IPS-18c (cell line): ENCODE measurements around the gene SLC41A1.
A peak's percentile ranks its signal among the peaks of the same experiment; 100 is the strongest.

Experiments used
- H3K4me3 ChIP-seq: 2 replicates; pipeline ENCODE4 v1.7.0; 2013; ENCODE audit warnings: low read depth, mild to moderate bottlenecking, low read length, moderate library complexity; ENCODE audit not compliant: insufficient read depth
- H3K9me3 ChIP-seq: one replicate; pipeline ENCODE4 v1.6.1; 2013; ENCODE audit warnings: mild to moderate bottlenecking, low read length, moderate library complexity; ENCODE audit not compliant: control insufficient read depth, insufficient read depth

SLC41A1 gene

GRCh38 chr1:205800427-205800826 lies 12.6 kb downstream of the SLC41A1 start:
- no peaks in the 10 kb centered on the region for H3K9me3 ChIP-seq

GRCh38 chr1:205798577-205798976 lies 14.4 kb downstream of the SLC41A1 start:
- no peak overlapping the region for H3K4me3 ChIP-seq
- no peaks in the 10 kb centered on the region for H3K9me3 ChIP-seq

More at GRCh38 chr1:205800427-205800826, 12.6 kb downstream of the SLC41A1 start:
- H3K4me3 ChIP-seq, result no peak overlapping the region

- Histone ChIP-seq H3K9me3 (no peaks in the 10 kb centered on the region), H3K4me3 (no peak overlapping the region)
Observed at GRCh38 chr1:205797168-205797567, 15.8 kb downstream of the SLC41A1 start.

- Histone ChIP-seq H3K9me3 (no peaks in the 10 kb centered on the region), H3K4me3 (no peak overlapping the region)
Observed at GRCh38 chr1:205794011-205794730, 18.8 kb downstream of the SLC41A1 start.

GRCh38 chr1:205792961-205793673 lies 19.9 kb downstream of the SLC41A1 start:
- no peak overlapping the region for H3K4me3 ChIP-seq
- no peaks in the 10 kb centered on the region for H3K9me3 ChIP-seq

- Histone ChIP-seq H3K4me3 (no peak overlapping the region), H3K9me3 (no peaks in the 10 kb centered on the region)
Observed at GRCh38 chr1:205792481-205792881, 20.5 kb downstream of the SLC41A1 start.

- Histone ChIP-seq H3K9me3 (no peaks in the 10 kb centered on the region), H3K4me3 (no peak overlapping the region)
Observed at GRCh38 chr1:205791568-205792180, 21.3 kb downstream of the SLC41A1 start.

GRCh38 chr1:205787287-205787916 lies 25.6 kb downstream of the SLC41A1 start:
- no peaks in the 10 kb centered on the region for H3K9me3 ChIP-seq
- H3K4me3 ChIP-seq, result no peak overlapping the region

GRCh38 chr1:205786601-205787000 lies 26.4 kb downstream of the SLC41A1 start:
- Histone ChIP-seq H3K9me3 (no peaks in the 10 kb centered on the region), H3K4me3 (no peak overlapping the region)

- Histone ChIP-seq H3K9me3 (no peaks in the 10 kb centered on the region), H3K4me3 (no peak overlapping the region)
Observed at GRCh38 chr1:205785446-205785845, 27.6 kb downstream of the SLC41A1 start.

- no peaks in the 10 kb centered on the region for H3K9me3 ChIP-seq
- no peak overlapping the region for H3K4me3 ChIP-seq
Observed at GRCh38 chr1:205783904-205784303, 29.1 kb downstream of the SLC41A1 start.

- H3K4me3 ChIP-seq, result no peak overlapping the region
- no peaks in the 10 kb centered on the region for H3K9me3 ChIP-seq
Observed at GRCh38 chr1:205783433-205783795, 29.6 kb downstream of the SLC41A1 start.

GRCh38 chr1:205782627-205783432 lies 30.2 kb downstream of the SLC41A1 start:
- H3K4me3 ChIP-seq, result no peak overlapping the region
- H3K9me3 ChIP-seq, result no peaks in the 10 kb centered on the region

GRCh38 chr1:205780335-205780734 lies 32.7 kb downstream of the SLC41A1 start:
- Histone ChIP-seq H3K9me3 (no peaks in the 10 kb centered on the region), H3K4me3 (no peak overlapping the region)

GRCh38 chr1:205777994-205778393 lies 35.0 kb downstream of the SLC41A1 start:
- no peaks in the 10 kb centered on the region for H3K9me3 ChIP-seq
- H3K4me3 ChIP-seq, result no peak overlapping the region

GRCh38 chr1:205775717-205776056 lies 37.3 kb downstream of the SLC41A1 start:
- Histone ChIP-seq H3K9me3 (no peaks in the 10 kb centered on the region), H3K4me3 (no peak overlapping the region)

- Histone ChIP-seq H3K9me3 (no peaks in the 10 kb centered on the region), H3K4me3 (peak within 1 kb of the TSS; percentile 63)
Observed at GRCh38 chr1:205775015-205775716, 37.8 kb downstream of the SLC41A1 start, which contains the start of gene RAB29. RAB29 (minus strand) TSS chr1:205775482; CDS start chr1:205774956, 526 bp downstream.
